HG02938 (cell line): Measurements from ENCODE around the gene FKBP3.
"Not testable (repeated sequence)": the region's sequence is repeated elsewhere in the genome, so short reads cannot be mapped to it uniquely, and the experiment has no call there.

Experiments used
- ATAC-seq: cut with Tn5 transposase; IDR thresholded peaks from one replicate; pipeline ENCODE4 v1.9.1; 2021; ENCODE audit warnings: mild to moderate bottlenecking, moderate library complexity; ENCODE audit not compliant: unreplicated experiment

The FKBP3 gene

GRCh38 chr14:45114327-45114726 is 20.0 kb downstream of the FKBP3 start:
- no peak for ATAC-seq

GRCh38 chr14:45112896-45113781 is 21.1 kb downstream of the FKBP3 start:
- ATAC-seq, result no peak

- ATAC-seq, result no peak
Observed at GRCh38 chr14:45104561-45104960, 29.7 kb downstream of the FKBP3 start.

GRCh38 chr14:45103806-45104205 is 30.5 kb downstream of the FKBP3 start:
- no peak for ATAC-seq

GRCh38 chr14:45096218-45096617 is 38.1 kb downstream of the FKBP3 start:
- ATAC-seq, result no peak

GRCh38 chr14:45095143-45095542 is 39.1 kb downstream of the FKBP3 start:
- no peak for ATAC-seq

- ATAC-seq, result no peak
Observed at GRCh38 chr14:45094275-45094674, 40.0 kb downstream of the FKBP3 start.

- no peak for ATAC-seq
Observed at GRCh38 chr14:45091710-45092109, 42.6 kb downstream of the FKBP3 start.

- peak; percentile 69 for ATAC-seq
Observed at GRCh38 chr14:45089813-45090212, 44.5 kb downstream of the FKBP3 start.

GRCh38 chr14:45084946-45085346 is 49.3 kb downstream of the FKBP3 start:
- ATAC-seq, result peak; percentile 8

GRCh38 chr14:45083976-45084722 is 50.1 kb downstream of the FKBP3 start, which contains the start of gene PRPF39:
TSS of gene PRPF39 (plus strand) at chr14:45084116. CDS start at chr14:45095240, 11,124 bp downstream.
- peak; percentile 79 for ATAC-seq

- no peak for ATAC-seq
Observed at GRCh38 chr14:45083617-45083975, 50.7 kb downstream of the FKBP3 start.

- ATAC-seq, result no peak
Observed at GRCh38 chr14:45082420-45082819, 51.9 kb downstream of the FKBP3 start.

GRCh38 chr14:45081096-45081495 is 53.2 kb downstream of the FKBP3 start:
- ATAC-seq, result not testable (repeated sequence)

GRCh38 chr14:45080416-45080968 is 53.8 kb downstream of the FKBP3 start:
- not testable (repeated sequence) for ATAC-seq

GRCh38 chr14:45078323-45078722 is 56.0 kb downstream of the FKBP3 start:
- ATAC-seq, result no peak

GRCh38 chr14:45073231-45073879 is 60.9 kb downstream of the FKBP3 start:
- no peak for ATAC-seq

- ATAC-seq, result no peak
Observed at GRCh38 chr14:45072126-45072525, 62.2 kb downstream of the FKBP3 start.

- no peak for ATAC-seq
Observed at GRCh38 chr14:45070215-45070614, 64.1 kb downstream of the FKBP3 start.

- ATAC-seq, result no peak
Observed at GRCh38 chr14:45068396-45068795, 65.9 kb downstream of the FKBP3 start.

GRCh38 chr14:45066667-45067066 is 67.6 kb downstream of the FKBP3 start:
- no peak for ATAC-seq
